Uterus (tissue), 2 donors: ENCODE results near the gene ZBTB7C.

Source experiments
- CTCF ChIP-seq, 4 experiments: fragments of 200-600 bp in 2 of 4; fragments of 450-650 bp in 2 of 4; sonication (generic) in 2 of 4; IDR thresholded peaks; one replicate each; pipeline ENCODE4 v1.5.1; 2016 to 2019; ENCODE audit warnings: antibody characterized with exemption in 4 of 4, mild to moderate bottlenecking in 2 of 4, moderate library complexity in 1 of 4
- POLR2A ChIP-seq, 2 donors: fragments of 450-650 bp; IDR thresholded peaks; one replicate each; pipeline ENCODE4 v1.6.1; 2016; ENCODE audit warnings: antibody characterized with exemption in 2 of 2, mild to moderate bottlenecking in 1 of 2, moderate library complexity in 1 of 2

GRCh38 chr18:48053881-48054816 lies 355.0 kb downstream of the ZBTB7C start:
- TF ChIP-seq CTCF (IDR thresholded peaks at IDR 0.05), result no peak
- no peak for TF ChIP-seq POLR2A (IDR thresholded peaks at IDR 0.05)
